ENCODE measurements around the gene ATE1.

- TF ChIP-seq, protein P1, sequence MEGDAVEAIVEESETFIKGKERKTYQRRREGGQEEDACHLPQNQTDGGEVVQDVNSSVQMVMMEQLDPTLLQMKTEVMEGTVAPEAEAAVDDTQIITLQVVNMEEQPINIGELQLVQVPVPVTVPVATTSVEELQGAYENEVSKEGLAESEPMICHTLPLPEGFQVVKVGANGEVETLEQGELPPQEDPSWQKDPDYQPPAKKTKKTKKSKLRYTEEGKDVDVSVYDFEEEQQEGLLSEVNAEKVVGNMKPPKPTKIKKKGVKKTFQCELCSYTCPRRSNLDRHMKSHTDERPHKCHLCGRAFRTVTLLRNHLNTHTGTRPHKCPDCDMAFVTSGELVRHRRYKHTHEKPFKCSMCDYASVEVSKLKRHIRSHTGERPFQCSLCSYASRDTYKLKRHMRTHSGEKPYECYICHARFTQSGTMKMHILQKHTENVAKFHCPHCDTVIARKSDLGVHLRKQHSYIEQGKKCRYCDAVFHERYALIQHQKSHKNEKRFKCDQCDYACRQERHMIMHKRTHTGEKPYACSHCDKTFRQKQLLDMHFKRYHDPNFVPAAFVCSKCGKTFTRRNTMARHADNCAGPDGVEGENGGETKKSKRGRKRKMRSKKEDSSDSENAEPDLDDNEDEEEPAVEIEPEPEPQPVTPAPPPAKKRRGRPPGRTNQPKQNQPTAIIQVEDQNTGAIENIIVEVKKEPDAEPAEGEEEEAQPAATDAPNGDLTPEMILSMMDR (IDR thresholded peaks at IDR 0.05) = no peak
- no peak for TF ChIP-seq POLR2A (IDR thresholded peaks at IDR 0.05)
These were observed 15.1 kb upstream of the ATE1 start for GRCh38 chr10:121942749-121943416.

Data from vagina (tissue), 2 donors.